Smooth muscle cell (in vitro differentiated cells): ENCODE data around the gene ALDH3A1. TPM values are rescaled to one million over a fixed set of nuclear protein-coding genes. Genes with fewer than 3 reads are reported as not detected.

Source experiments
- DNase-seq: peaks from one replicate; lab custom pipeline; 2025; ENCODE audit not compliant: unreplicated experiment; lab: John Stamatoyannopoulos, UW
- H2AFZ ChIP-seq: fragments of 200-600 bp; sonication (generic); 2 replicates; pipeline ENCODE4 v1.6.0; 2016; ENCODE audit warnings: antibody characterized with exemption, low read depth, mild to moderate bottlenecking
- H3F3A ChIP-seq: fragments of 200-600 bp; sonication (generic); 2 replicates; pipeline ENCODE4 v1.6.0; 2017; ENCODE audit warnings: antibody characterized with exemption, low read depth
- H3K27ac ChIP-seq: fragments of 200-600 bp; sonication (generic); 2 replicates; pipeline ENCODE4 v1.5.1; 2016; ENCODE audit warnings: low read depth, mild to moderate bottlenecking
- H3K27me3 ChIP-seq: fragments of 200-600 bp; sonication (generic); 2 replicates; pipeline ENCODE4 v1.6.1; 2016; ENCODE audit warnings: low read depth, mild to moderate bottlenecking
- H3K36me3 ChIP-seq: fragments of 200-600 bp; sonication (generic); 2 replicates; pipeline ENCODE4 v1.5.1; 2016; ENCODE audit warnings: low read depth
- H3K4me1 ChIP-seq: fragments of 200-600 bp; sonication (generic); 2 replicates; pipeline ENCODE4 v1.5.1; 2016; ENCODE audit warnings: low read depth
- H3K4me2 ChIP-seq: fragments of 200-600 bp; sonication (generic); 2 replicates; pipeline ENCODE4 v1.6.0; 2016; ENCODE audit warnings: mild to moderate bottlenecking
- H3K4me3 ChIP-seq: fragments of 200-600 bp; sonication (generic); 2 replicates; pipeline ENCODE4 v1.5.1; 2016; ENCODE audit warnings: mild to moderate bottlenecking
- H3K79me2 ChIP-seq: fragments of 200-600 bp; sonication (generic); 2 replicates; pipeline ENCODE4 v1.6.0; 2016; ENCODE audit warnings: low read depth, mild to moderate bottlenecking
- H3K9ac ChIP-seq: fragments of 200-600 bp; sonication (generic); 2 replicates; pipeline ENCODE4 v1.6.0; 2016; ENCODE audit warnings: low read depth
- H3K9me3 ChIP-seq: fragments of 200-600 bp; sonication (generic); replicated peaks from 2 replicates; pipeline ENCODE4 v1.5.1; 2016; ENCODE audit warnings: low read depth
- H4K20me1 ChIP-seq: fragments of 200-600 bp; sonication (generic); 2 replicates; pipeline ENCODE4 v1.6.0; 2016; ENCODE audit warnings: low read depth
- CTCF ChIP-seq: fragments of 200-600 bp; sonication (generic); IDR thresholded peaks from 2 replicates; pipeline ENCODE4 v1.5.1; 2017; ENCODE audit warnings: borderline replicate concordance, mild to moderate bottlenecking, antibody characterized with exemption; ENCODE audit not compliant: insufficient read depth, poor library complexity, severe bottlenecking
- WGBS: methylation state at CpG from one replicate; pipeline ENCODE4 v1.1.7; 2016; ENCODE audit warnings: low lambda C conversion rate; 5-methylcytosine and 5-hydroxymethylcytosine counted together
- polyA plus RNA-seq: library from polyadenylated mRNA; unstranded; fragments of >200 nt; fragmentation: Nextera tagmentation; extraction: Ambion mirVana; gene quantifications from 2 replicates; pipeline ENCODE4 v1.2.1, GENCODE V29; 2016
- total RNA-seq: library from RNA; depleted of rRNA; stranded (reverse); fragments of >200 nt; gene quantifications from 2 replicates; pipeline ENCODE4 v1.2.3, GENCODE V29; 2014

ALDH3A1 gene
- total and polyA plus RNA-seq, 2 experiments from 2014 or later = 0.18 TPM; not detected in 1

- Histone ChIP-seq H4K20me1 (no peaks in the 10 kb centered on the region), H3K4me1 (no peaks in the 10 kb centered on the region), H3K27ac (no peak overlapping the region), H2AFZ (no peak overlapping the region), H3K9ac (no peak overlapping the region), H3K4me2 (no peak overlapping the region), H3K36me3 (no peaks in the 10 kb centered on the region), H3F3A (no peaks in the 10 kb centered on the region), H3K9me3 (no peaks in the 10 kb centered on the region), H3K79me2 (no peaks in the 10 kb centered on the region), H3K27me3 (no peaks in the 10 kb centered on the region), H3K4me3 (no peak overlapping the region)
- WGBS = 87% methylated on average over 6 of the region's 6 CpGs
- no peak for TF ChIP-seq CTCF
- no peak for DNase-seq
Measured at GRCh38 chr17:19755392-19755791, 7.3 kb upstream of the ALDH3A1 start.

GRCh38 chr17:19753661-19754463, 5.8 kb upstream of the ALDH3A1 start:
- WGBS = 93% methylated on average over 12 of the region's 12 CpGs
- no peaks in the 10 kb centered on the region for H3K36me3 ChIP-seq
- TF ChIP-seq CTCF = no peak
- H3K27ac ChIP-seq = no peak overlapping the region
- H3K4me1 ChIP-seq = no peaks in the 10 kb centered on the region
- no peak overlapping the region for H2AFZ ChIP-seq
- no peaks in the 10 kb centered on the region for H3K79me2 ChIP-seq
- no peak overlapping the region for H3K4me2 ChIP-seq
- no peaks in the 10 kb centered on the region for H3K9me3 ChIP-seq
- H4K20me1 ChIP-seq = no peaks in the 10 kb centered on the region
- no peaks in the 10 kb centered on the region for H3F3A ChIP-seq
- no peak overlapping the region for H3K4me3 ChIP-seq
- no peaks in the 10 kb centered on the region for H3K27me3 ChIP-seq
- H3K9ac ChIP-seq = no peak overlapping the region
- DNase-seq = no peak

- Histone ChIP-seq H3K9me3 (no peaks in the 10 kb centered on the region), H3K27me3 (no peaks in the 10 kb centered on the region), H3K4me1 (no peaks in the 10 kb centered on the region), H3K79me2 (no peaks in the 10 kb centered on the region), H4K20me1 (no peaks in the 10 kb centered on the region), H3K4me2 (no peak overlapping the region), H3K4me3 (no peak overlapping the region), H3K36me3 (no peaks in the 10 kb centered on the region), H2AFZ (no peak overlapping the region), H3F3A (no peaks in the 10 kb centered on the region), H3K9ac (no peak overlapping the region), H3K27ac (no peak overlapping the region)
- TF ChIP-seq CTCF = no peak
- DNase-seq = no peak
- WGBS = 83% methylated on average over 12 of the region's 12 CpGs
Measured at GRCh38 chr17:19753051-19753509, 5.0 kb upstream of the ALDH3A1 start.
